ENCODE results near the gene SLC15A1.

Gene SLC15A1

GRCh38 chr13:98693756-98694155, 58.7 kb downstream of the SLC15A1 start:
- TF ChIP-seq CTCF (IDR thresholded peaks at IDR 0.05; ENCODE audit: control insufficient read depth, extremely low read depth, insufficient read depth): no peak
- no peak for DNase-seq (ENCODE audit: low read depth)
- H3K4me3 ChIP-seq (ENCODE audit: low read depth, low read length): no peak overlapping the region

- H3K4me3 ChIP-seq (ENCODE audit: low read depth, low read length): no peak overlapping the region
- TF ChIP-seq CTCF (IDR thresholded peaks at IDR 0.05; ENCODE audit: control insufficient read depth, extremely low read depth, insufficient read depth): no peak
- DNase-seq (ENCODE audit: low read depth): no peak
These were observed 61.1 kb downstream of the SLC15A1 start for GRCh38 chr13:98691360-98691759.

- DNase-seq (ENCODE audit: low read depth): no peak
- no peak for TF ChIP-seq CTCF (IDR thresholded peaks at IDR 0.05; ENCODE audit: control insufficient read depth, extremely low read depth, insufficient read depth)
- no peak overlapping the region for H3K4me3 ChIP-seq (ENCODE audit: low read depth, low read length)
These were observed 62.0 kb downstream of the SLC15A1 start for GRCh38 chr13:98690348-98691022.

GRCh38 chr13:98689347-98689968, 63.0 kb downstream of the SLC15A1 start:
- no peak overlapping the region for H3K4me3 ChIP-seq (ENCODE audit: low read depth, low read length)
- no peak for DNase-seq (ENCODE audit: low read depth)
- TF ChIP-seq CTCF (IDR thresholded peaks at IDR 0.05; ENCODE audit: control insufficient read depth, extremely low read depth, insufficient read depth): no peak

GRCh38 chr13:98688373-98688772, 64.1 kb downstream of the SLC15A1 start:
- DNase-seq (ENCODE audit: low read depth): no peak
- no peak for TF ChIP-seq CTCF (IDR thresholded peaks at IDR 0.05; ENCODE audit: control insufficient read depth, extremely low read depth, insufficient read depth)
- no peak overlapping the region for H3K4me3 ChIP-seq (ENCODE audit: low read depth, low read length)

- no peak for DNase-seq (ENCODE audit: low read depth)
- no peak overlapping the region for H3K4me3 ChIP-seq (ENCODE audit: low read depth, low read length)
These were observed 65.2 kb downstream of the SLC15A1 start for GRCh38 chr13:98687319-98687718.

More at GRCh38 chr13:98687319-98687718, 65.2 kb downstream of the SLC15A1 start:
- no peak for TF ChIP-seq CTCF (IDR thresholded peaks at IDR 0.05; ENCODE audit: control insufficient read depth, extremely low read depth, insufficient read depth)
